SK-N-MC (cell line): ENCODE results near the gene HRNR.

ENCODE experiments used
- EZH2 ChIP-seq: fragments of 200-600 bp; sonication (generic); IDR thresholded peaks from one replicate; pipeline ENCODE4 v1.6.1; 2017; ENCODE audit warnings: antibody characterized with exemption
- FOXP2 ChIP-seq: optimal IDR thresholded peaks from 2 replicates; pipeline ENCODE3; 2011; ENCODE audit warnings: mild to moderate bottlenecking, moderate library complexity; ENCODE audit not compliant: insufficient read depth; ENCODE audit errors: extremely low read length, control extremely low read depth
- POLR2AphosphoS5 ChIP-seq: IDR thresholded peaks from 2 replicates; pipeline ENCODE4 v1.6.1; 2012; ENCODE audit warnings: mild to moderate bottlenecking, low read depth, low read length, borderline replicate concordance

- TF ChIP-seq EZH2 (no peak), POLR2AphosphoS5 (no peak), FOXP2 (no peak)
Observed at GRCh38 chr1:152191711-152192110, 32.3 kb downstream of the HRNR start.
